NT2/D1 (cell line): ENCODE results near the gene LRRC26.

Source experiments
- SUZ12 ChIP-seq: IDR thresholded peaks from 2 replicates; pipeline ENCODE4 v1.6.1; 2011; ENCODE audit not compliant: insufficient read length, insufficient read depth; ENCODE audit errors: extremely low read depth
- YY1 ChIP-seq: IDR thresholded peaks from 2 replicates; pipeline ENCODE4 v1.6.1; 2011; ENCODE audit not compliant: insufficient read length, insufficient read depth
- ZNF274 ChIP-seq: IDR thresholded peaks from 2 replicates; pipeline ENCODE4 v1.6.1; 2011; ENCODE audit warnings: mild to moderate bottlenecking, low read depth, low read length

- TF ChIP-seq YY1 (no peak), ZNF274 (no peak), SUZ12 (no peak)
Observed at GRCh38 chr9:137146527-137146918, 23.3 kb downstream of the LRRC26 start.
